BJ (cell line): Measurements from ENCODE around the gene DPY19L3. TPM values are rescaled to one million over a fixed set of nuclear protein-coding genes. Genes with fewer than 3 reads are reported as not detected.

Experiments
- CTCF ChIA-PET: fragments of 350-600 bp; formaldehyde crosslinking; extraction: SDS; loops from one replicate; lab custom pipeline; 2021; ENCODE audit warnings: antibody characterized with exemption, inconsistent platforms; lab: Yijun Ruan, JAX
- POLR2A ChIA-PET: fragments of 300-600 bp; sonication (Branson Sonifier 250); formaldehyde crosslinking; extraction: SDS; loops from one replicate; lab custom pipeline; 2021; ENCODE audit warnings: antibody characterized with exemption; lab: Charles Lee
- DNase-seq: peaks from one replicate; pipeline ENCODE4 v3.0.0-alpha.2; 2011; ENCODE audit warnings: low read depth
- H3K27me3 ChIP-seq: 2 replicates; pipeline ENCODE4 v1.6.0; 2011; ENCODE audit warnings: low read length; ENCODE audit not compliant: control insufficient read depth, insufficient read depth
- H3K36me3 ChIP-seq: 2 replicates; pipeline ENCODE4 v1.5.1; 2011; ENCODE audit warnings: low read length; ENCODE audit not compliant: control insufficient read depth, insufficient read depth
- H3K4me3 ChIP-seq: 2 replicates; pipeline ENCODE4 v1.5.1; 2011; ENCODE audit warnings: low read depth, mild to moderate bottlenecking, control low read depth, low read length
- polyA plus RNA-seq: library from polyadenylated mRNA; depleted of rRNA; stranded (reverse); fragments of >200 nt; gene quantifications from 2 replicates; pipeline ENCODE4 v1.2.3, GENCODE V29; 2011
- TF ChIP-seq, protein P1 (sequence below): IDR thresholded peaks from 2 replicates; pipeline ENCODE4 v1.5.1; 2011; ENCODE audit warnings: low read depth, mild to moderate bottlenecking, control low read depth, inconsistent platforms, low read length, moderate library complexity; ENCODE audit not compliant: insufficient read depth

Gene DPY19L3
- polyA plus RNA-seq, 1 experiment = 31.9 TPM

DNA sequence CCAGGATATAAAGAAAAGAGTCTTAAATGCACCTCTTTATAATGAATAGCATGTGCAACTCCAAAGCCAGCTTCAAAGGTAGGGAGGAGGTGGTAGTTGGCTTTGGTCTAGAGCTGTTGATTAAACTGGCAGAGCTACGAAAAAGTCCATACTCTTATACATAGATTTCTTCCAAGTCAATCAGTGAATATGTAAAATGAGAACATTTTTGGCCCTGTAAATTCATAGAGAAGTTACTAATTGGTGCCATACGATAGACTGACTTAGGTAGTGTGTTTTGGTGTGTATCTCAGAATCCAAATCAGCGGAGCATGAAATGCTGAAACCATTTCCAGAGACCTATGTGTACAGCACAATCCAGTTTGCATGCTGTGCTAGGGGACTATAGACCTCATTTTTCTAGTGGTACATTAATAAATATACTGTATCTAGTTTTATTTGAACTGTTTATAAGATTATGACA lies 17.1 kb upstream of the DPY19L3 start:
- no peak overlapping the region for H3K4me3 ChIP-seq
- no peaks in the 10 kb centered on the region for H3K27me3 ChIP-seq
- ChIA-PET CTCF (interaction anchor here (1.2 to 1.5 kb wide), 2 partner anchors 12 to 45 kb away, joined by 3 read pairs; no protein-coding TSS in a partner anchor), POLR2A (no interaction called here)
- H3K36me3 ChIP-seq = no peaks in the 10 kb centered on the region
- TF ChIP-seq, protein P1, sequence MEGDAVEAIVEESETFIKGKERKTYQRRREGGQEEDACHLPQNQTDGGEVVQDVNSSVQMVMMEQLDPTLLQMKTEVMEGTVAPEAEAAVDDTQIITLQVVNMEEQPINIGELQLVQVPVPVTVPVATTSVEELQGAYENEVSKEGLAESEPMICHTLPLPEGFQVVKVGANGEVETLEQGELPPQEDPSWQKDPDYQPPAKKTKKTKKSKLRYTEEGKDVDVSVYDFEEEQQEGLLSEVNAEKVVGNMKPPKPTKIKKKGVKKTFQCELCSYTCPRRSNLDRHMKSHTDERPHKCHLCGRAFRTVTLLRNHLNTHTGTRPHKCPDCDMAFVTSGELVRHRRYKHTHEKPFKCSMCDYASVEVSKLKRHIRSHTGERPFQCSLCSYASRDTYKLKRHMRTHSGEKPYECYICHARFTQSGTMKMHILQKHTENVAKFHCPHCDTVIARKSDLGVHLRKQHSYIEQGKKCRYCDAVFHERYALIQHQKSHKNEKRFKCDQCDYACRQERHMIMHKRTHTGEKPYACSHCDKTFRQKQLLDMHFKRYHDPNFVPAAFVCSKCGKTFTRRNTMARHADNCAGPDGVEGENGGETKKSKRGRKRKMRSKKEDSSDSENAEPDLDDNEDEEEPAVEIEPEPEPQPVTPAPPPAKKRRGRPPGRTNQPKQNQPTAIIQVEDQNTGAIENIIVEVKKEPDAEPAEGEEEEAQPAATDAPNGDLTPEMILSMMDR = no peak
- DNase-seq = no peak

DNA sequence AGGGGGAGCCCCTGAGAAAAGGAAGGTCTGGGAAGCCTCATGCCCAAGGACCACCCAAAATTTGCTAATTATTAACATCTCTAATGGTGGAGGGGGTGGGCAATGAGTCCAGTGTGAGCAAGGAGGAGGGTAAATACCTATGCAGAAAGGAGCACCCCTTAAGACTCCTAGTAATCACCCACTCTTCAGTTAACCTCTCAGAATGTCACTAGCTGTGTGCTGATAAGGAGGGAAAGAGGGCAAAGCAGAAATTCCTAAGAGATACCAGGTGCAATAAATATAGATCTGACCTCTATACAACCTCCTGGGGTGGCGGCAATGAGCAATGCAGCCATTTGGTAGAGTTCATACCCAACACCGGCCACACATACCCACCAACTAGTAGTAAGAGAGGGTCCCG lies 12.7 kb upstream of the DPY19L3 start:
- H3K36me3 ChIP-seq = no peaks in the 10 kb centered on the region; the same call in 1 of the 2 replicates
- TF ChIP-seq, protein P1 = no peak
- DNase-seq = no peak
- H3K27me3 ChIP-seq = no peaks in the 10 kb centered on the region
- H3K4me3 ChIP-seq = no peak overlapping the region
- CTCF ChIA-PET = no interaction called here
- POLR2A ChIA-PET = no interaction called here

DNA sequence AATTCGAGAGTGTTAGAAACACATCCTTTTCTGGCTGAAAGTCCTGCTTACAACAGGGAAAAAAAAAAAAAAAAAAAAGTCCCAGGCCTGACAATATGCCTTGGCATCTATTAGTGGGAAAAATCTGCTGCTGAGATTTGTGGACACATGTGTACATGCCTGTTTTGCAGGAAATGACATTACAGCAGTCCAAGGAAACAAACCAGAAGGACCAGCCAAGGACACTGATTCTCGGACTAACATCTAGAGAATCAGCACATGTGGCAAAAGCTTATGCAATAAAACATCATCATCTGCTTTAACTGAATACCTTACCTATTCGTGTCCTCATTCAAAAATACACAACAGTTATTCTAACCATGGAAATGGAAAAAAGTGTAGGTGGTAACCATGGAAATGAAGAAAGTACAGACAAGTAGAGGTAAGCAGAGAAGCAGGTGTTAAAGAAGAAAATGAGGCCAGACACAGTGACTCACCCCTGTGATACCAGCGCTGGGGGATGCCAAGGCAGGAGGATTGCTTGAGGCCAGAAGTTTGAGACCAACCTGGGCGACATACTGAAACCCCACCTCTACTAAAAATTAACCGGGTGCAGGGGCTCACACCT lies 9.4 kb upstream of the DPY19L3 start:
- TF ChIP-seq, protein P1 = no peak
- CTCF ChIA-PET = interaction anchor here (0.7 to 0.8 kb wide), 2 partner anchors 10 to 152 kb away, joined by 3 to 4 read pairs; no protein-coding TSS in a partner anchor
- no peak overlapping the region for H3K4me3 ChIP-seq
- no peaks in the 10 kb centered on the region; the same call in 1 of the 2 replicates for H3K36me3 ChIP-seq
- POLR2A ChIA-PET = no interaction called here
- H3K27me3 ChIP-seq = no peaks in the 10 kb centered on the region
- DNase-seq = no peak

DNA sequence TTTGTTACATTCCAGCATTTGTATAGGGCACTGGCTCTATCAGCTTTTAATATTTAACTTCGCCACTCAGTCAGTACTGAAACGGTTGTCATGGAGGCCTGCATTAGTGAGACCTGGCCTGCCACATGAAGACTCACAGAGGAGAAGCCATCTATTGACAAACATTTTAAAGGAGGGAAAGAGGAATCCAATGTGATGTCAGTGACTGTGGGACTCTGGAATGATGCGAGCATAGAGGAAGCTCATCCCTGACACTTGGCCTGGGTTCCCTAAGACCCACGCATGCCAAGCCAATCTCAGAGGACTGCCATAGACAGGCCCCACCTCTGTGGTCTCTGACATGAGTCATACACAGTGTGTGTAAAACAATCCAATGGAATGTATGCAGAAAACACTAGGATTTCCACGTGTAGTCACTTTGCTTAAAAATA lies 7.9 kb upstream of the DPY19L3 start:
- H3K36me3 ChIP-seq = no peaks in the 10 kb centered on the region; the same call in 1 of the 2 replicates
- ChIA-PET POLR2A (interaction anchor here (0.6 kb wide), 1 partner anchor 172 kb away, joined by 11 read pairs; no protein-coding TSS in a partner anchor), CTCF (no interaction called here)
- DNase-seq = no peak
- no peak overlapping the region for H3K4me3 ChIP-seq
- no peaks in the 10 kb centered on the region for H3K27me3 ChIP-seq
- TF ChIP-seq, protein P1 = no peak

DNA sequence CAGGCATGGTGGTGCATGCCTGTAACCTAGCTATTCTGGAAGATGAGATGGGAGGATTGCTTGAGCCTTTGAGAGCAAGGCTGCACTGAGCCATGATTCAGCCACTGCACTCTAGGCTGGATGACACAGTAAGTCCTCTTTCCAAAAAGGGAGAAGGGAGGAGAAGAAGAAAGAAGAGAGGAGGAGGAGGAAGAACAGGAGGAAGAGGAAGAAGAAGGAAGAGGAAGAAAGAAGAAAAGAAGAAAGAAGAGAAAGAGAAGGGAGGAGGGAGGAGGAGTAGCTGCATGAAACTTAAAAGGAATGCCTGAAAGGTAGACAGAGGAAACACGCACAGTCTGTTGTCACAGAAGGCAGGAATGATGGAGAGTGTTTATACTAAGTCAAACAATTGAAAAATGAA lies 3.6 kb upstream of the DPY19L3 start:
- TF ChIP-seq, protein P1 = no peak
- ChIA-PET CTCF (no interaction called here), POLR2A (no interaction called here)
- H3K27me3 ChIP-seq = no peaks in the 10 kb centered on the region
- no peak for DNase-seq
- H3K4me3 ChIP-seq = no peak overlapping the region
- no peaks in the 10 kb centered on the region; the same call in 1 of the 2 replicates for H3K36me3 ChIP-seq
